Measurements from ENCODE around the gene NPAS3.

- TF ChIP-seq EZH2 (IDR thresholded peaks at IDR 0.05) (no peak), POLR2AphosphoS5 (IDR thresholded peaks at IDR 0.05; ENCODE audit: borderline replicate concordance, low read depth, low read length) (no peak), FOXP2 (optimal IDR thresholded peaks at IDR 0.05; ENCODE audit: control extremely low read depth, extremely low read length, insufficient read depth) (no peak)
Measured at GRCh38 chr14:33510063-33510481, 571.4 kb downstream of the NPAS3 start.
